HepG2 (cell line): ENCODE results near the gene HOXA7. TPM values are rescaled to one million over a fixed set of nuclear protein-coding genes. Genes with fewer than 3 reads are reported as not detected.

Source experiments
- CBX5 ChIP-seq: sonication (generic); formaldehyde crosslinking; IDR thresholded peaks from 2 replicates; pipeline ENCODE4 v1.4.0; 2020; ENCODE audit warnings: missing genetic modification reagents, borderline replicate concordance
- CTCF ChIP-seq: sonication (generic); formaldehyde crosslinking; IDR thresholded peaks from 2 replicates; pipeline ENCODE4 v1.5.0; 2020; ENCODE audit warnings: mild to moderate bottlenecking, missing genetic modification reagents, moderate library complexity
- FOXP1 ChIP-seq, 2 experiments: fragments of 450-650 bp in 1 of 2; IDR thresholded peaks; 2 replicates each; pipeline ENCODE4 v1.6.1; 2017 to 2018; ENCODE audit warnings: antibody characterized with exemption in 1 of 2
- MBD4 ChIP-seq: IDR thresholded peaks from 2 replicates; pipeline ENCODE4 v1.6.1; 2012; ENCODE audit warnings: low read length, inconsistent platforms, borderline replicate concordance
- MXD4 ChIP-seq: IDR thresholded peaks from 2 replicates; pipeline ENCODE4 v1.6.1; 2016; ENCODE audit warnings: mild to moderate bottlenecking, missing biosample characterization, missing genetic modification reagents
- NFIB ChIP-seq: sonication (generic); formaldehyde crosslinking; IDR thresholded peaks from 2 replicates; pipeline ENCODE4 v1.9.0; 2021; ENCODE audit warnings: missing genetic modification reagents, mild to moderate bottlenecking, borderline replicate concordance
- REXO4 ChIP-seq: sonication (generic); formaldehyde crosslinking; IDR thresholded peaks from 2 replicates; pipeline ENCODE4 v1.8.0; 2022; ENCODE audit warnings: missing genetic modification reagents, mild to moderate bottlenecking, borderline replicate concordance
- TEAD3 ChIP-seq: optimal IDR thresholded peaks from 2 replicates; pipeline ENCODE3; 2016; ENCODE audit warnings: borderline replicate concordance
- TRIM24 ChIP-seq: sonication (generic); formaldehyde crosslinking; IDR thresholded peaks from 2 replicates; pipeline ENCODE4 v1.8.0; 2022; ENCODE audit warnings: mild to moderate bottlenecking, missing genetic modification reagents
- ZBTB33 ChIP-seq: sonication (generic); formaldehyde crosslinking; IDR thresholded peaks from 2 replicates; pipeline ENCODE4 v1.4.0; 2020; ENCODE audit warnings: missing genetic modification reagents
- ZBTB46 ChIP-seq: sonication (generic); formaldehyde crosslinking; IDR thresholded peaks from 2 replicates; pipeline ENCODE4 v1.4.0; 2020; ENCODE audit warnings: mild to moderate bottlenecking, missing genetic modification reagents, borderline replicate concordance
- ZNF451 ChIP-seq: sonication (generic); formaldehyde crosslinking; IDR thresholded peaks from 2 replicates; pipeline ENCODE4 v1.5.0; 2020; ENCODE audit warnings: mild to moderate bottlenecking, missing genetic modification reagents
- ZNF589 ChIP-seq: sonication (generic); formaldehyde crosslinking; conservative IDR thresholded peaks from 2 replicates; pipeline ENCODE4 v1.8.0; 2022; ENCODE audit warnings: mild to moderate bottlenecking, moderate library complexity, missing genetic modification reagents
- ZNF687 ChIP-seq: sonication (generic); formaldehyde crosslinking; IDR thresholded peaks from 2 replicates; pipeline ENCODE4 v1.5.1; 2020; ENCODE audit warnings: mild to moderate bottlenecking, missing genetic modification reagents, moderate library complexity
- polyA plus RNA-seq, 8 experiments: library from polyadenylated mRNA; depleted of rRNA in 3 of 8; stranded (reverse) in 7 of 8; unstranded in 1 of 8; fragments of >200 nt; fragmentation: Illumina TruSeq in 4 of 8; extraction: Trizol in 4 of 8; gene quantifications; 2 replicates each; pipeline versions ENCODE4 v1.2.1 to v1.2.3, GENCODE V29; 2011 to 2016; ENCODE audit warnings: low read depth in 4 of 8, missing spikeins in 1 of 8, mixed read lengths in 1 of 8; ENCODE audit not compliant: insufficient read depth in 1 of 8
- total RNA-seq, 5 experiments: library from RNA; depleted of rRNA; stranded (reverse); fragments of >200 nt; fragmentation: Illumina TruSeq; extraction: Trizol; gene quantifications; 2 replicates each; pipeline ENCODE4 v1.2.3, GENCODE V29; 2016; ENCODE audit warnings: low read depth in 1 of 5

The HOXA7 gene
- total and polyA plus RNA-seq, 2 of the 13 experiments (the other 11 are each of a cell fraction or from before 2014, with no cell fraction given) = 0.05 TPM; not detected in 1

GRCh38 chr7:27179503-27180430 is 23.3 kb upstream of the HOXA7 start (continued):
- no peak for TF ChIP-seq FOXP1 (IDR thresholded peaks at IDR 0.05)
- TF ChIP-seq FOXP1 (CRISPR knock-in tag; IDR thresholded peaks at IDR 0.05) = no peak
- TF ChIP-seq NFIB (CRISPR knock-in tag) = no peak
- no peak for TF ChIP-seq ZBTB46 (CRISPR knock-in tag)
- no peak for TF ChIP-seq ZNF451 (CRISPR knock-in tag)
- TF ChIP-seq MBD4 = no peak
- no peak for TF ChIP-seq CBX5 (CRISPR knock-in tag)
- no peak for TF ChIP-seq MXD4 (CRISPR knock-in tag)
- peak; percentile 57 for TF ChIP-seq ZNF687 (CRISPR knock-in tag)
- TF ChIP-seq ZNF589 (CRISPR knock-in tag) = no peak
- TF ChIP-seq REXO4 (CRISPR knock-in tag) = no peak
- peak; percentile 61; the same call in 1 of the 2 replicates for TF ChIP-seq ZBTB33 (CRISPR knock-in tag)
- TF ChIP-seq CTCF (CRISPR knock-in tag) = peak; percentile 82
- no peak for TF ChIP-seq TRIM24
- TF ChIP-seq TEAD3 = peak; percentile 20
